Peyer's patch (tissue), 4 donors: ENCODE measurements around the gene CLINT1. TPM values are rescaled to one million over a fixed set of nuclear protein-coding genes. Genes with fewer than 3 reads are reported as not detected.

Source experiments
- DNase-seq, 3 donors: peaks; one replicate each; pipeline ENCODE4 v3.0.0-alpha.2; 2017 to 2019
- H3K27ac ChIP-seq, 4 donors: fragments of 200-600 bp; sonication (generic); one replicate each; pipeline ENCODE4 v1.5.1; 2016 to 2019
- H3K27me3 ChIP-seq, 2 donors: fragments of 200-600 bp; sonication (generic); one replicate each; pipeline ENCODE4 v1.5.1; 2019
- H3K36me3 ChIP-seq, 3 donors: fragments of 200-600 bp; sonication (generic); one replicate each; pipeline ENCODE4 v1.5.1; 2016 to 2019
- H3K4me1 ChIP-seq, 4 donors: fragments of 200-600 bp; sonication (generic); one replicate each; pipeline ENCODE4 v1.5.1; 2016 to 2019
- H3K4me3 ChIP-seq, 4 donors: fragments of 200-600 bp; sonication (generic); 1 replicate in 3 of 4; 2 replicates in 1 of 4; pipeline ENCODE4 v1.5.1; 2016 to 2019; ENCODE audit warnings: mild to moderate bottlenecking in 1 of 4
- H3K9me3 ChIP-seq, 4 donors: fragments of 200-600 bp; sonication (generic); one replicate each; pipeline ENCODE4 v1.5.1; 2016 to 2019; ENCODE audit warnings: mild to moderate bottlenecking in 1 of 4
- POLR2A ChIP-seq, 2 donors: fragments of 450-650 bp; IDR thresholded peaks; one replicate each; pipeline ENCODE4 v1.5.1; 2017; ENCODE audit warnings: antibody characterized with exemption in 2 of 2, mild to moderate bottlenecking in 2 of 2, moderate library complexity in 2 of 2
- total RNA-seq, 4 donors: library from RNA; depleted of rRNA; stranded (reverse); fragments of >200 nt; gene quantifications; one replicate each; pipeline ENCODE4 v1.1.0, GENCODE V29; 2016
- TF ChIP-seq, protein P1 (sequence below), 6 experiments: fragments of 450-650 bp in 4 of 6; fragments of 200-600 bp in 2 of 6; sonication (generic) in 1 of 6; IDR thresholded peaks; one replicate each; pipeline ENCODE4 v1.5.1; 2017 to 2019; ENCODE audit warnings: antibody characterized with exemption in 6 of 6, mild to moderate bottlenecking in 3 of 6, moderate library complexity in 1 of 6

CLINT1 gene
- total RNA-seq, 4 donors from 2014 or later = 115 to 177 (median 133) TPM

DNA sequence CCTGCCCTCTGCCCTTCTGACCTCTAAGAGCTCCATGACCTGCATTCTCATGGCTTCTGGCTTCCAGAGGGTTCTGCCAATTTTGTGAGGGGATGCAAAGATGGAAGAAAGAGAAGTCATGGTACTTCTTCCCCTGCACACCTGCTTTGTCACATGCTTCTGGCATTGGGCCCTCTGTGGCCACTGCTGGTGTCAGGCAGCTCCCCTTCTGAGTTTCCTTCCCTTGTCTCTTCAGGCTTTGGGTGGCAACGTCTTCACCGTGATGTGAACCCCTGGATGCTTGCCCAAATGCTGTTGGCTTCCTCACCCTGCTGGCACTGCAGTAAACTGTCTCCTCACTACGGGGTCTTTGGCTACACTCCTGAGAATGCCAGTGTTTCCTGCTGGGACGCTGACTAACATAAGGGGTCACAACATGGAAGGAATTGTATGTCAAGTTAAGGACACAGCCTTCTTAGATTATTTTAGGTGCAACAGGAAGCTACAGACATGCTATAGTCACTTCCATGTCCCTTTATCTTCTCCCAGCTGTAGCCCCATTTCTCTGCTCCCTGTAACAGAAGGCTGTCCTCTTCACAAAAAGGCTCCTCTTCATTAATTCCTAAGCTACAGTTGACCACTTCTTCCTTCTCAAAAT lies 8.9 kb upstream of the CLINT1 start:
- no peaks in the 10 kb centered on the region for H3K4me1 ChIP-seq
- no peak for DNase-seq
- TF ChIP-seq, protein P1, sequence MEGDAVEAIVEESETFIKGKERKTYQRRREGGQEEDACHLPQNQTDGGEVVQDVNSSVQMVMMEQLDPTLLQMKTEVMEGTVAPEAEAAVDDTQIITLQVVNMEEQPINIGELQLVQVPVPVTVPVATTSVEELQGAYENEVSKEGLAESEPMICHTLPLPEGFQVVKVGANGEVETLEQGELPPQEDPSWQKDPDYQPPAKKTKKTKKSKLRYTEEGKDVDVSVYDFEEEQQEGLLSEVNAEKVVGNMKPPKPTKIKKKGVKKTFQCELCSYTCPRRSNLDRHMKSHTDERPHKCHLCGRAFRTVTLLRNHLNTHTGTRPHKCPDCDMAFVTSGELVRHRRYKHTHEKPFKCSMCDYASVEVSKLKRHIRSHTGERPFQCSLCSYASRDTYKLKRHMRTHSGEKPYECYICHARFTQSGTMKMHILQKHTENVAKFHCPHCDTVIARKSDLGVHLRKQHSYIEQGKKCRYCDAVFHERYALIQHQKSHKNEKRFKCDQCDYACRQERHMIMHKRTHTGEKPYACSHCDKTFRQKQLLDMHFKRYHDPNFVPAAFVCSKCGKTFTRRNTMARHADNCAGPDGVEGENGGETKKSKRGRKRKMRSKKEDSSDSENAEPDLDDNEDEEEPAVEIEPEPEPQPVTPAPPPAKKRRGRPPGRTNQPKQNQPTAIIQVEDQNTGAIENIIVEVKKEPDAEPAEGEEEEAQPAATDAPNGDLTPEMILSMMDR (IDR thresholded peaks at IDR 0.05) = no peak
- no peak for TF ChIP-seq POLR2A (IDR thresholded peaks at IDR 0.05)
- H3K27me3 ChIP-seq = no peaks in the 10 kb centered on the region
- H3K4me3 ChIP-seq = no peak overlapping the region
- no peak overlapping the region for H3K27ac ChIP-seq
- no peaks in the 10 kb centered on the region for H3K9me3 ChIP-seq
- no peaks in the 10 kb centered on the region for H3K36me3 ChIP-seq

DNA sequence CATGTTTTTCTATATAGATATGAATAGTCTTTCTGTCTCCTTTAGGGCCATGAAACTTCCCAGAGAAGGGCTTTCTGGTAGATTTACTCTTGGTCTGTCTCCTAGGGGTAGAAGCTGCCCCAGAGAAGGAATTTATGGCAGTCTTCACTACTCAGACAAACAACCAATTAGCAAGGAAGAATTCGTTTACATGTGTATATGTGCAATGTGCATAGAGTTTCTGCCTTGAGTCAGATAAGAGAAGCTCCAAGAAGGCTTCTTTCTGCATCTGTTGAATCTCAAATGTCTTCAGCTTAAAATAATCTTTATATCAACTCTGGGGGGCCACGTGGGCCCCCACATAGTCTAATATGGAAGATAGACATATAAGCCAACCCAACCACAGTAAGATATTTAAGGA lies 7.6 kb upstream of the CLINT1 start:
- Histone ChIP-seq H3K36me3 (no peaks in the 10 kb centered on the region), H3K4me3 (no peak overlapping the region), H3K9me3 (no peaks in the 10 kb centered on the region), H3K4me1 (no peaks in the 10 kb centered on the region), H3K27me3 (no peaks in the 10 kb centered on the region), H3K27ac (no peak overlapping the region)
- TF ChIP-seq, protein P1 (IDR thresholded peaks at IDR 0.05) = no peak
- TF ChIP-seq POLR2A (IDR thresholded peaks at IDR 0.05) = no peak
- DNase-seq = no peak

DNA sequence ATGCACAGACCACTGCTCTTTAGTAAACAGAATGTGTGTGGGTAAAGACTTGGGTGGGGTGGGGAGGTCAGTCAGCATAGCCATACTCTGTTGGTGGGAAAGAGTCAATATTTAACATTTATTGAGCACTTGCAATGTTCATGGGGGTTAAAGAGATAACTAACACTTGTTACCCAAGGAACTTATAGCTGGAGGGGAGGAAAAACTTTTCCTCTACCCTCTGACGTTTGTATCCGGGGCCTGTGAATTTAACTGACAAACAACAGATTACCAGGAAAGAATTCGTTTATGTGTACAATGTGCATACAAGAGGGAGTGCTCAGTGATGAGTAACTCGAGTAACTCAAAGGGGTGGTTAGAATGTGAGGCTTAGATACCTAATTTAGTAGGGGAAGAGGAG lies 6.8 kb upstream of the CLINT1 start:
- DNase-seq = no peak
- Histone ChIP-seq H3K27ac (no peak overlapping the region), H3K27me3 (no peaks in the 10 kb centered on the region), H3K4me3 (no peak overlapping the region), H3K4me1 (no peaks in the 10 kb centered on the region), H3K9me3 (no peaks in the 10 kb centered on the region), H3K36me3 (no peaks in the 10 kb centered on the region)
- TF ChIP-seq, protein P1 (IDR thresholded peaks at IDR 0.05) = no peak
- TF ChIP-seq POLR2A (IDR thresholded peaks at IDR 0.05) = no peak

DNA sequence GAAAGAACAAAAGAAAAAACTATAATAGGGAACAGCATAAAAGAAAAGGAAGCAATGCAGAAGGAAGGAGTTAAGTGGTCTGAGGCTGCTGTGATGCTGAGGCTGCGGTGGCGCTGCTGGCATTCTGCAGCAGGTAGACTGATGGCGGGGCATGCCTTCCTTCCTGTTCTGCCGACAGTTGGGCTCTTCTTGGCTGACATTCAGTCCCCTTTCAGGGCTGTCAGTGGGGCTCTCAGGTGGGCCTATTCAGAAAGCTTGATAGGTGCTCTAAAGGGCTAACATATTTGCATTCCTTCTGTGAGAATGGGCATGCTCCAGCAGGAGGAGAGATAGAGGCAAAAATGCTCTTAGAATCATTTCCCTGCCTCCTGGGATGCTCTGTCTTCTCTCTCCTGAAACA lies 5.1 kb upstream of the CLINT1 start:
- H3K4me3 ChIP-seq = no peak overlapping the region
- no peak for DNase-seq
- H3K36me3 ChIP-seq = no peaks in the 10 kb centered on the region
- H3K9me3 ChIP-seq = no peaks in the 10 kb centered on the region
- no peaks in the 10 kb centered on the region for H3K4me1 ChIP-seq
- TF ChIP-seq, protein P1 (IDR thresholded peaks at IDR 0.05) = no peak
- TF ChIP-seq POLR2A (IDR thresholded peaks at IDR 0.05) = no peak
- H3K27ac ChIP-seq = no peak overlapping the region
- no peaks in the 10 kb centered on the region for H3K27me3 ChIP-seq

DNA sequence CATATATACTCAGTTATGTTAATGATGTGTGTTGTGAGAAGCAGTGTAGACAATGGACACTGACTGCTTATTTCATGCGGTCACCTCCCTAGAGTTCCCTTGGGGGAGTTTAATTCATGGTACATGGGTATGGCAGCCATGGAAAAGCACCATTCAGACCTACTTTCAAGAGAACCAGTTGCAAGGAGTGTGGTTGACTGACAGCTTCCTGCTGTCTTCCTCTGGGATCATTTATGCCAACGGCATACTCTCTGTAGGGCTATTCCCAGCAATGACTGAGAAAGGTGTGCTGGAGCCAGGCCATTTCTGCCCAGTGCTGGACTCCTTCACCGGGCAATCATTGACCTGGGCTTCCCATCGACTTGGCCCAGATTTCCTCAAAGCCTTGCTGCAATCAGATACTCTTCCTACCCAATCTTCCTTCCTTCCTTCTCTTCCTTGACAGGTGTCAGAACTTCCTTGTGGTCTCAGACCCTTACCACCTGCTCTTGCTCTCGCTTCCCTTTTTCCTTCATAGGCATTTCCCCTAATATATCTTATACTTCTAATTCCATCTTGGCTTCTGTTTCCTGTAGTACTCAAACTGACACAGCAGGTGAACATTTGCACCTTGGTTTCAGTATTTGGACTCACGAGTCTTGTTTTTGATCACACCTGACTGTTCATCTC lies 3.4 kb upstream of the CLINT1 start:
- no peaks in the 10 kb centered on the region for H3K9me3 ChIP-seq
- no peak for TF ChIP-seq POLR2A (IDR thresholded peaks at IDR 0.05)
- TF ChIP-seq, protein P1 (IDR thresholded peaks at IDR 0.05) = no peak
- H3K36me3 ChIP-seq = no peaks in the 10 kb centered on the region
- DNase-seq = no peak
- H3K27ac ChIP-seq = peak overlapping the region in 1 of 4 donors; percentile 40
- no peak overlapping the region for H3K4me3 ChIP-seq
- no peaks in the 10 kb centered on the region for H3K27me3 ChIP-seq
- peaks cover 0 to 4% (median 0%) of the 10 kb centered on the region in 4 donors for H3K4me1 ChIP-seq
